B cell (primary cell): ENCODE data around the gene DMRT1. TPM values are rescaled to one million over a fixed set of nuclear protein-coding genes. Genes with fewer than 3 reads are reported as not detected.

Experiments
- ATAC-seq: fragments of 200-7000 bp; cut with Tn5 transposase; one replicate; pipeline ENCODE4 v1.10.0; 2021; ENCODE audit warnings: low read depth, mild to moderate bottlenecking, moderate number of reproducible peaks, moderate library complexity
- CTCF ChIA-PET: fragments of 350-600 bp; sonication (Branson Sonifier 250); formaldehyde crosslinking; loops from one replicate; lab custom pipeline; 2021; ENCODE audit warnings: antibody characterized with exemption, inconsistent platforms; lab: Charles Lee
- POLR2A ChIA-PET: fragments of 350-600 bp; sonication (Branson Sonifier 250); formaldehyde crosslinking; loops from one replicate; lab custom pipeline; 2021; ENCODE audit warnings: antibody characterized with exemption; lab: Charles Lee
- DNase-seq: peaks from one replicate; pipeline ENCODE4 v3.0.0; 2013
- H2AFZ ChIP-seq: 2 replicates; pipeline ENCODE4 v1.6.1; 2012; ENCODE audit warnings: mild to moderate bottlenecking, low read depth, low read length; ENCODE audit not compliant: insufficient read depth, poor library complexity, severe bottlenecking
- H3K27ac ChIP-seq, 2 donors: 1 replicate in 1 of 2; 2 replicates in 1 of 2; pipeline ENCODE4 v1.5.1; 2012 to 2013; ENCODE audit warnings: low read length in 2 of 2, mild to moderate bottlenecking in 2 of 2, moderate library complexity in 1 of 2
- H3K27me3 ChIP-seq, 4 experiments: fragments of 200-600 bp in 1 of 4; sonication (generic) in 1 of 4; replicated peaks in 1 of 4; 1 replicate in 2 of 4; 2 replicates in 2 of 4; pipeline versions ENCODE4 v1.6.1 to v1.7.0; 2013 to 2016; ENCODE audit warnings: low read length in 3 of 4, mild to moderate bottlenecking in 2 of 4, mixed read lengths in 1 of 4, moderate library complexity in 1 of 4; ENCODE audit not compliant: insufficient read depth in 4 of 4, control insufficient read depth in 3 of 4; ENCODE audit errors: control extremely low read depth in 1 of 4
- H3K36me3 ChIP-seq, 2 experiments: replicated peaks in 1 of 2; 1 replicate in 1 of 2; 2 replicates in 1 of 2; pipeline versions ENCODE4 v1.6.1 to v1.7.1; 2013; ENCODE audit warnings: low read length in 1 of 2; ENCODE audit not compliant: insufficient read depth in 2 of 2, control insufficient read depth in 1 of 2; ENCODE audit errors: control extremely low read depth in 1 of 2, extremely low read depth in 1 of 2
- H3K4me1 ChIP-seq, 2 donors: fragments of 200-600 bp in 1 of 2; sonication (generic) in 1 of 2; 1 replicate in 1 of 2; 2 replicates in 1 of 2; pipeline versions ENCODE4 v1.5.1 to v1.6.1; 2013 to 2017; ENCODE audit warnings: low read length in 2 of 2; ENCODE audit not compliant: control insufficient read depth in 2 of 2, insufficient read depth in 2 of 2
- H3K4me2 ChIP-seq: replicated peaks from 2 replicates; pipeline ENCODE3; 2012; ENCODE audit warnings: mild to moderate bottlenecking, low read depth, low read length; ENCODE audit not compliant: poor library complexity, severe bottlenecking
- H3K4me3 ChIP-seq, 5 experiments: fragments of 200-600 bp in 1 of 5; sonication (generic) in 1 of 5; 1 replicate in 3 of 5; 2 replicates in 2 of 5; pipeline versions ENCODE4 v1.5.1 to v1.7.0; 2011 to 2016; ENCODE audit warnings: low read length in 4 of 5, mild to moderate bottlenecking in 4 of 5, low read depth in 2 of 5, control low read depth in 1 of 5, moderate library complexity in 1 of 5; ENCODE audit not compliant: insufficient read depth in 1 of 5; ENCODE audit errors: control extremely low read depth in 1 of 5, extremely low read depth in 1 of 5
- H3K79me2 ChIP-seq: fragments of 200-600 bp; sonication (generic); one replicate; pipeline ENCODE4 v1.6.0; 2016; ENCODE audit warnings: low read length; ENCODE audit not compliant: control insufficient read depth, insufficient read depth
- H3K9ac ChIP-seq: fragments of 200-600 bp; sonication (generic); 2 replicates; pipeline ENCODE4 v1.6.1; 2017; ENCODE audit warnings: mild to moderate bottlenecking, low read length, moderate library complexity
- H3K9me3 ChIP-seq, 3 donors: one replicate each; pipeline versions ENCODE4 v1.6.1 to v1.7.1; 2013; ENCODE audit warnings: low read length in 2 of 3; ENCODE audit not compliant: control insufficient read depth in 2 of 3, insufficient read depth in 1 of 3; ENCODE audit errors: control extremely low read depth in 1 of 3
- H4K20me1 ChIP-seq: 2 replicates; pipeline ENCODE4 v1.6.0; 2012; ENCODE audit warnings: mild to moderate bottlenecking, low read length; ENCODE audit not compliant: insufficient read depth, control insufficient read depth, poor library complexity, severe bottlenecking
- H3K27ac Mint-ChIP-seq: one replicate; pipeline ENCODE4 v1.8.0; 2021; ENCODE audit warnings: mixed read lengths
- H3K27me3 Mint-ChIP-seq: one replicate; pipeline ENCODE4 v1.8.0; 2021; ENCODE audit warnings: mixed read lengths
- H3K4me1 Mint-ChIP-seq: one replicate; pipeline ENCODE4 v1.8.0; 2021; ENCODE audit warnings: mixed read lengths
- H3K4me3 Mint-ChIP-seq: one replicate; pipeline ENCODE4 v1.8.0; 2021; ENCODE audit warnings: mixed read lengths
- H3K9me3 Mint-ChIP-seq: one replicate; pipeline ENCODE4 v1.8.0; 2022; ENCODE audit warnings: mixed read lengths; ENCODE audit not compliant: insufficient read depth
- EZH2 ChIP-seq: IDR thresholded peaks from 2 replicates; pipeline ENCODE4 v1.6.1; 2012; ENCODE audit warnings: borderline replicate concordance, low read depth, mild to moderate bottlenecking, moderate library complexity, low read length; ENCODE audit not compliant: insufficient read depth, poor library complexity, severe bottlenecking
- WGBS: methylation state at CpG from one replicate; pipeline ENCODE4 v1.1.5; 2013; ENCODE audit warnings: missing lambda C conversion rate; ENCODE audit not compliant: insufficient coverage; 5-methylcytosine and 5-hydroxymethylcytosine counted together
- intact Hi-C: fragments of 100-400 bp; cut with micrococcal nuclease; formaldehyde crosslinking; loops from one replicate; pipeline ENCODE4 v1.10.0; 2022
- polyA plus RNA-seq: library from polyadenylated mRNA; depleted of rRNA; stranded (reverse); fragments of >200 nt; gene quantifications from 2 replicates; pipeline ENCODE4 v1.2.3, GENCODE V29; 2012
- total RNA-seq, 2 donors: library from RNA; stranded (reverse); fragments of 120-200 nt in 1 of 2; gene quantifications; 1 replicate in 1 of 2; 2 replicates in 1 of 2; pipeline versions ENCODE4 v1.2.3 to v1.2.4, GENCODE V29; 2013 to 2022
- TF ChIP-seq, protein P1 (sequence below): fragments of 200-600 bp; IDR thresholded peaks from one replicate; pipeline ENCODE4 v1.8.0; 2022; ENCODE audit warnings: antibody characterized with exemption, mild to moderate bottlenecking

The DMRT1 gene
- total and polyA plus RNA-seq, 2 donors (not counting 1 experiment from before 2014, with no cell fraction given) = not detected

DNA sequence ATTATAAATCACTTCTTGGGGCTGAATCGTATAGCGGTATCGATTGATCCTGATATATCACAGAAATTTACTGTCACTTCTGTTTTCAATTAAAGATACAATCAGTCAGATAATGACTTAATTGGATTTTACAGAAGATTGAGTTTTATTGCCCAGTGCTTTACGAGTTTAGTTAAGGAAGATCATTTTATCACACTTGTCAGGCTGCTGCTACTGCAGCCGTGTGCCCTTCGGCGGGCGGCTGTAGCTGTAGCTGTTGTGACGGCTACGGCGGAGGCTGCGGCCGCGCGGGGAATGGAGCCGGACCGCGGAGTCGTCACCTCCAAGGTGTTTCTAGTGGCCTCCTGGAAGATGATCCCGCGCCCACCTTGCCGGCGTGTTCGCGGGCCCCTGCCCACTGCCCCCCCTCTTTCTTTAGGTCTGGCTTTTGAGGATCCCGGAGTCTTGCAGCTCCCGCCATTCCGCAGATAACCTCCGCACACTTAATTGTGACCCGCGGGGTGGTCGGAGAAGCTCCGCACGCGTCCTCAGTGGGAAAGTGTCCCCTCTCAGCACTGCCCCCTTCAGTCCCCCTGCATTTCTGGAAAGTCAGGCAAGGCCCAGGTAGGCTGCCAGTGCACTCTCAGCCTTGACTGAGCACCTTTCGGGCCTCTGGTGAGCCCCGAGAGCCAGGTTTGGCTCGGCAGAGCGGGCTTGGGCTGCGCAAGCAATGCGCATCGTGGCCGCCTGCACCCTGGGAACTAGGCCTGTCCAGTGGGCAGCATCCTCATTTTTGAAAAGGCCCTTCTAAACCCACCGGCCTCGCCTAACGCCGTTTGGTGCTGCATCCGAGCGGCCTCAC, 128.0 kb downstream of the DMRT1 start:
- H3K4me3 ChIP-seq = no peak overlapping the region
- H3K4me1 ChIP-seq = peaks cover 25 to 38% of the 10 kb centered on the region in 2 donors
- H3K27me3 Mint-ChIP-seq = peaks cover 62% of the 10 kb centered on the region
- no peaks in the 10 kb centered on the region for H3K79me2 ChIP-seq
- intact Hi-C loops = loop anchor here (5.0 kb wide), 1 partner anchor 78 kb away; no protein-coding TSS in a partner anchor
- ATAC-seq (no peak), DNase-seq (peak; percentile 22)
- peaks cover 0 to 53% (median 9%) of the 10 kb centered on the region in 3 donors for H3K9me3 ChIP-seq
- H3K4me2 ChIP-seq = no peak overlapping the region
- H3K9ac ChIP-seq = no peak overlapping the region
- TF ChIP-seq, protein P1, sequence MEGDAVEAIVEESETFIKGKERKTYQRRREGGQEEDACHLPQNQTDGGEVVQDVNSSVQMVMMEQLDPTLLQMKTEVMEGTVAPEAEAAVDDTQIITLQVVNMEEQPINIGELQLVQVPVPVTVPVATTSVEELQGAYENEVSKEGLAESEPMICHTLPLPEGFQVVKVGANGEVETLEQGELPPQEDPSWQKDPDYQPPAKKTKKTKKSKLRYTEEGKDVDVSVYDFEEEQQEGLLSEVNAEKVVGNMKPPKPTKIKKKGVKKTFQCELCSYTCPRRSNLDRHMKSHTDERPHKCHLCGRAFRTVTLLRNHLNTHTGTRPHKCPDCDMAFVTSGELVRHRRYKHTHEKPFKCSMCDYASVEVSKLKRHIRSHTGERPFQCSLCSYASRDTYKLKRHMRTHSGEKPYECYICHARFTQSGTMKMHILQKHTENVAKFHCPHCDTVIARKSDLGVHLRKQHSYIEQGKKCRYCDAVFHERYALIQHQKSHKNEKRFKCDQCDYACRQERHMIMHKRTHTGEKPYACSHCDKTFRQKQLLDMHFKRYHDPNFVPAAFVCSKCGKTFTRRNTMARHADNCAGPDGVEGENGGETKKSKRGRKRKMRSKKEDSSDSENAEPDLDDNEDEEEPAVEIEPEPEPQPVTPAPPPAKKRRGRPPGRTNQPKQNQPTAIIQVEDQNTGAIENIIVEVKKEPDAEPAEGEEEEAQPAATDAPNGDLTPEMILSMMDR = no peak
- peak; percentile 66 for TF ChIP-seq EZH2
- H3K36me3 ChIP-seq = no peaks in the 10 kb centered on the region
- no peaks in the 10 kb centered on the region for H3K9me3 Mint-ChIP-seq
- peaks cover 0 to 93% (median 77%) of the 10 kb centered on the region in 4 experiments for H3K27me3 ChIP-seq
- ChIA-PET POLR2A (no interaction called here), CTCF (no interaction called here)
- peaks cover 12% of the 10 kb centered on the region for H3K4me1 Mint-ChIP-seq
- WGBS = 13% methylated on average over 46 of the region's 49 CpGs
- no peak overlapping the region for H3K4me3 Mint-ChIP-seq
- H3K27ac ChIP-seq = no peak overlapping the region
- no peaks in the 10 kb centered on the region for H4K20me1 ChIP-seq
- H2AFZ ChIP-seq = no peak overlapping the region
- H3K27ac Mint-ChIP-seq = no peak overlapping the region
